GM23338 (cell line): ENCODE measurements around the gene KNG1. TPM values are rescaled to one million over a fixed set of nuclear protein-coding genes. Genes with fewer than 3 reads are reported as not detected.

ENCODE experiments used
- CREB1 ChIP-seq: fragments of 250-450 bp; sonication (Bioruptor Pico); IDR thresholded peaks from 2 replicates; pipeline ENCODE4 v1.5.0; 2020; ENCODE audit warnings: low read depth, mild to moderate bottlenecking, moderate library complexity
- EZH2phosphoT487 ChIP-seq: fragments of 200-600 bp; sonication (generic); IDR thresholded peaks from one replicate; pipeline ENCODE4 v1.8.1; 2018; ENCODE audit warnings: antibody characterized with exemption; ENCODE audit not compliant: unreplicated experiment
- JUNB ChIP-seq: IDR thresholded peaks from one replicate; pipeline ENCODE4 v1.6.1; 2016; ENCODE audit warnings: antibody characterized with exemption; ENCODE audit not compliant: unreplicated experiment
- NANOG ChIP-seq: IDR thresholded peaks from 2 replicates; pipeline ENCODE4 v1.6.1; 2016; ENCODE audit warnings: antibody characterized with exemption, borderline replicate concordance
- ZNF114 ChIP-seq: fragments of 250-450 bp; sonication (Bioruptor Pico); IDR thresholded peaks from 2 replicates; pipeline ENCODE4 v1.5.0; 2020; ENCODE audit warnings: mild to moderate bottlenecking, moderate library complexity
- ZNF331 ChIP-seq: fragments of 250-450 bp; sonication (Bioruptor Pico); IDR thresholded peaks from 2 replicates; pipeline ENCODE4 v1.5.0; 2020; ENCODE audit warnings: low read depth, mild to moderate bottlenecking, moderate library complexity
- polyA plus RNA-seq: library from polyadenylated mRNA; unstranded; fragments of >200 nt; fragmentation: Nextera tagmentation; extraction: Ambion mirVana; gene quantifications from 2 replicates; pipeline ENCODE4 v1.2.1, GENCODE V29; 2016
- total RNA-seq: library from RNA; depleted of rRNA; stranded (reverse); fragments of >200 nt; shearing (Covaris generic); gene quantifications from 2 replicates; pipeline ENCODE4 v1.2.3, GENCODE V29; 2014
- TF ChIP-seq, protein P1 (sequence below): fragments of 250-450 bp; sonication (Bioruptor Pico); IDR thresholded peaks from 2 replicates; pipeline ENCODE4 v1.5.0; 2020; ENCODE audit warnings: mild to moderate bottlenecking, moderate library complexity
- TF ChIP-seq, protein P2 (sequence below): IDR thresholded peaks from 2 replicates; pipeline ENCODE4 v1.6.1; 2016; ENCODE audit warnings: antibody characterized with exemption
- TF ChIP-seq, protein P3 (sequence below): IDR thresholded peaks from one replicate; pipeline ENCODE4 v1.6.1; 2018; ENCODE audit warnings: antibody characterized with exemption; ENCODE audit not compliant: unreplicated experiment

Gene KNG1
- total and polyA plus RNA-seq, 2 experiments from 2014 or later: 0.49 TPM; not detected in 1

DNA sequence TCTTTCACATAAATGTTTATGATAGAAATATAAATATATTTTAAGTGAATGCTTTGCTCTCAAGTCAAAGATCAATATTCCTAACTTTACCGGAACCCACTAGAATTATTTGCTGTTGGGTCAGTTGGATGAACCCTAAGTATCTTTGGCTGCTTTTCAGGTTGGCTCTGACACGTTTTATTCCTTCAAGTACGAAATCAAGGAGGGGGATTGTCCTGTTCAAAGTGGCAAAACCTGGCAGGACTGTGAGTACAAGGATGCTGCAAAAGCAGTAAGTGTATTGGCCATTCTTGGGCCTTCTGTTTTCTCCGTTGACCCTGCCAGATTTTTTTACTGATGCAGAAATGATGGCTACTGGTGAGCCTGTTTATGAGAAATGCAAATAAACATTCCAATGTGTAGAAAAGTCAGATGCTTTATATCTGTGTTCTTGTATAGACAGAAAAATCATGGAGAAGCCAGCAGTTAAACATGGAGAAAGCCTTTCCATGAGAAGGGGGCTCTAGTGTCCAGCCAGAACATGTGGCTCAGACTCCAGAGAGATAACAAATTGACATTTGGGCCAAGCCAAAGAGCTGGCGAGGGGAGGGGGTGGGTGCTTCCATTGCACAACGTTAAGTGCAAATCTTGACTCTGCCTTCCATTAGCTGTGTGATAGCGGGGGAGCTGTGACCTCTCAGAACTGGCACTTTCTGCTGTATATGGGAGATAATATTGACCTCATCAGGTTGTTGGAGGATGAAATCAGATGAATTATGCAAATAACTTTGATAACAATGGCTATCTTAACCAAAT, 3.0 kb downstream of the KNG1 start (continued):
- TF ChIP-seq, protein P1, sequence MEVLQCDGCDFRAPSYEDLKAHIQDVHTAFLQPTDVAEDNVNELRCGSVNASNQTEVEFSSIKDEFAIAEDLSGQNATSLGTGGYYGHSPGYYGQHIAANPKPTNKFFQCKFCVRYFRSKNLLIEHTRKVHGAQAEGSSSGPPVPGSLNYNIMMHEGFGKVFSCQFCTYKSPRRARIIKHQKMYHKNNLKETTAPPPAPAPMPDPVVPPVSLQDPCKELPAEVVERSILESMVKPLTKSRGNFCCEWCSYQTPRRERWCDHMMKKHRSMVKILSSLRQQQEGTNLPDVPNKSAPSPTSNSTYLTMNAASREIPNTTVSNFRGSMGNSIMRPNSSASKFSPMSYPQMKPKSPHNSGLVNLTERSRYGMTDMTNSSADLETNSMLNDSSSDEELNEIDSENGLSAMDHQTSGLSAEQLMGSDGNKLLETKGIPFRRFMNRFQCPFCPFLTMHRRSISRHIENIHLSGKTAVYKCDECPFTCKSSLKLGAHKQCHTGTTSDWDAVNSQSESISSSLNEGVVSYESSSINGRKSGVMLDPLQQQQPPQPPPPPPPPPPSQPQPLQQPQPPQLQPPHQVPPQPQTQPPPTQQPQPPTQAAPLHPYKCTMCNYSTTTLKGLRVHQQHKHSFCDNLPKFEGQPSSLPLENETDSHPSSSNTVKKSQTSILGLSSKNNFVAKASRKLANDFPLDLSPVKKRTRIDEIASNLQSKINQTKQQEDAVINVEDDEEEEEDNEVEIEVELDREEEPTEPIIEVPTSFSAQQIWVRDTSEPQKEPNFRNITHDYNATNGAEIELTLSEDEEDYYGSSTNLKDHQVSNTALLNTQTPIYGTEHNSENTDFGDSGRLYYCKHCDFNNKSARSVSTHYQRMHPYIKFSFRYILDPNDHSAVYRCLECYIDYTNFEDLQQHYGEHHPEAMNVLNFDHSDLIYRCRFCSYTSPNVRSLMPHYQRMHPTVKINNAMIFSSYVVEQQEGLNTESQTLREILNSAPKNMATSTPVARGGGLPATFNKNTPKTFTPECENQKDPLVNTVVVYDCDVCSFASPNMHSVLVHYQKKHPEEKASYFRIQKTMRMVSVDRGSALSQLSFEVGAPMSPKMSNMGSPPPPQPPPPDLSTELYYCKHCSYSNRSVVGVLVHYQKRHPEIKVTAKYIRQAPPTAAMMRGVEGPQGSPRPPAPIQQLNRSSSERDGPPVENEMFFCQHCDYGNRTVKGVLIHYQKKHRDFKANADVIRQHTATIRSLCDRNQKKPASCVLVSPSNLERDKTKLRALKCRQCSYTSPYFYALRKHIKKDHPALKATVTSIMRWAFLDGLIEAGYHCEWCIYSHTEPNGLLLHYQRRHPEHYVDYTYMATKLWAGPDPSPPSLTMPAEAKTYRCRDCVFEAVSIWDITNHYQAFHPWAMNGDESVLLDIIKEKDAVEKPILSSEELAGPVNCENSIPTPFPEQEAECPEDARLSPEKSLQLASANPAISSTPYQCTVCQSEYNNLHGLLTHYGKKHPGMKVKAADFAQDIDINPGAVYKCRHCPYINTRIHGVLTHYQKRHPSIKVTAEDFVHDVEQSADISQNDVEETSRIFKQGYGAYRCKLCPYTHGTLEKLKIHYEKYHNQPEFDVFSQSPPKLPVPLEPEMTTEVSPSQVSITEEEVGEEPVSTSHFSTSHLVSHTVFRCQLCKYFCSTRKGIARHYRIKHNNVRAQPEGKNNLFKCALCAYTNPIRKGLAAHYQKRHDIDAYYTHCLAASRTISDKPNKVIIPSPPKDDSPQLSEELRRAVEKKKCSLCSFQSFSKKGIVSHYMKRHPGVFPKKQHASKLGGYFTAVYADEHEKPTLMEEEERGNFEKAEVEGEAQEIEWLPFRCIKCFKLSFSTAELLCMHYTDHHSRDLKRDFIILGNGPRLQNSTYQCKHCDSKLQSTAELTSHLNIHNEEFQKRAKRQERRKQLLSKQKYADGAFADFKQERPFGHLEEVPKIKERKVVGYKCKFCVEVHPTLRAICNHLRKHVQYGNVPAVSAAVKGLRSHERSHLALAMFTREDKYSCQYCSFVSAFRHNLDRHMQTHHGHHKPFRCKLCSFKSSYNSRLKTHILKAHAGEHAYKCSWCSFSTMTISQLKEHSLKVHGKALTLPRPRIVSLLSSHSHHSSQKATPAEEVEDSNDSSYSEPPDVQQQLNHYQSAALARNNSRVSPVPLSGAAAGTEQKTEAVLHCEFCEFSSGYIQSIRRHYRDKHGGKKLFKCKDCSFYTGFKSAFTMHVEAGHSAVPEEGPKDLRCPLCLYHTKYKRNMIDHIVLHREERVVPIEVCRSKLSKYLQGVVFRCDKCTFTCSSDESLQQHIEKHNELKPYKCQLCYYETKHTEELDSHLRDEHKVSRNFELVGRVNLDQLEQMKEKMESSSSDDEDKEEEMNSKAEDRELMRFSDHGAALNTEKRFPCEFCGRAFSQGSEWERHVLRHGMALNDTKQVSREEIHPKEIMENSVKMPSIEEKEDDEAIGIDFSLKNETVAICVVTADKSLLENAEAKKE (CRISPR knock-in tag): no peak
- TF ChIP-seq ZNF331 (CRISPR knock-in tag) (no peak), EZH2phosphoT487 (no peak), NANOG (no peak), CREB1 (no peak), ZNF114 (CRISPR knock-in tag) (no peak), JUNB (no peak)
- TF ChIP-seq, protein P2, sequence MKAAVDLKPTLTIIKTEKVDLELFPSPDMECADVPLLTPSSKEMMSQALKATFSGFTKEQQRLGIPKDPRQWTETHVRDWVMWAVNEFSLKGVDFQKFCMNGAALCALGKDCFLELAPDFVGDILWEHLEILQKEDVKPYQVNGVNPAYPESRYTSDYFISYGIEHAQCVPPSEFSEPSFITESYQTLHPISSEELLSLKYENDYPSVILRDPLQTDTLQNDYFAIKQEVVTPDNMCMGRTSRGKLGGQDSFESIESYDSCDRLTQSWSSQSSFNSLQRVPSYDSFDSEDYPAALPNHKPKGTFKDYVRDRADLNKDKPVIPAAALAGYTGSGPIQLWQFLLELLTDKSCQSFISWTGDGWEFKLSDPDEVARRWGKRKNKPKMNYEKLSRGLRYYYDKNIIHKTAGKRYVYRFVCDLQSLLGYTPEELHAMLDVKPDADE: no peak
- TF ChIP-seq, protein P3, sequence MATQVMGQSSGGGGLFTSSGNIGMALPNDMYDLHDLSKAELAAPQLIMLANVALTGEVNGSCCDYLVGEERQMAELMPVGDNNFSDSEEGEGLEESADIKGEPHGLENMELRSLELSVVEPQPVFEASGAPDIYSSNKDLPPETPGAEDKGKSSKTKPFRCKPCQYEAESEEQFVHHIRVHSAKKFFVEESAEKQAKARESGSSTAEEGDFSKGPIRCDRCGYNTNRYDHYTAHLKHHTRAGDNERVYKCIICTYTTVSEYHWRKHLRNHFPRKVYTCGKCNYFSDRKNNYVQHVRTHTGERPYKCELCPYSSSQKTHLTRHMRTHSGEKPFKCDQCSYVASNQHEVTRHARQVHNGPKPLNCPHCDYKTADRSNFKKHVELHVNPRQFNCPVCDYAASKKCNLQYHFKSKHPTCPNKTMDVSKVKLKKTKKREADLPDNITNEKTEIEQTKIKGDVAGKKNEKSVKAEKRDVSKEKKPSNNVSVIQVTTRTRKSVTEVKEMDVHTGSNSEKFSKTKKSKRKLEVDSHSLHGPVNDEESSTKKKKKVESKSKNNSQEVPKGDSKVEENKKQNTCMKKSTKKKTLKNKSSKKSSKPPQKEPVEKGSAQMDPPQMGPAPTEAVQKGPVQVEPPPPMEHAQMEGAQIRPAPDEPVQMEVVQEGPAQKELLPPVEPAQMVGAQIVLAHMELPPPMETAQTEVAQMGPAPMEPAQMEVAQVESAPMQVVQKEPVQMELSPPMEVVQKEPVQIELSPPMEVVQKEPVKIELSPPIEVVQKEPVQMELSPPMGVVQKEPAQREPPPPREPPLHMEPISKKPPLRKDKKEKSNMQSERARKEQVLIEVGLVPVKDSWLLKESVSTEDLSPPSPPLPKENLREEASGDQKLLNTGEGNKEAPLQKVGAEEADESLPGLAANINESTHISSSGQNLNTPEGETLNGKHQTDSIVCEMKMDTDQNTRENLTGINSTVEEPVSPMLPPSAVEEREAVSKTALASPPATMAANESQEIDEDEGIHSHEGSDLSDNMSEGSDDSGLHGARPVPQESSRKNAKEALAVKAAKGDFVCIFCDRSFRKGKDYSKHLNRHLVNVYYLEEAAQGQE: no peak
